Left renal pelvis (tissue), 4 donors: Measurements from ENCODE around the gene SCAMP1. TPM values are rescaled to one million over a fixed set of nuclear protein-coding genes. Genes with fewer than 3 reads are reported as not detected.

ENCODE experiments used
- polyA plus RNA-seq, 4 donors: library from polyadenylated mRNA; unstranded; fragments of 120-200 nt; gene quantifications; one replicate each; pipeline ENCODE4 v1.2.1, GENCODE V29; 2013; ENCODE audit not compliant: insufficient read length in 4 of 4

The SCAMP1 gene
- polyA plus RNA-seq, 4 donors, result 44.5 to 64.5 (median 53.6) TPM

Other genes starting within 250 kb of the SCAMP1 start
- gene AP3B1, start 65.9 kb upstream of the SCAMP1 start, polyA plus RNA-seq, result 10 to 100 TPM; 53.6 to 87.8 (median 72.2) TPM